Peyer's patch (tissue), 4 donors: ENCODE results near the gene MARS2.

Experiments used
- POLR2A ChIP-seq, 2 donors: fragments of 450-650 bp; IDR thresholded peaks; one replicate each; pipeline ENCODE4 v1.5.1; 2017; ENCODE audit warnings: antibody characterized with exemption in 2 of 2, mild to moderate bottlenecking in 2 of 2, moderate library complexity in 2 of 2
- TF ChIP-seq, protein P1 (sequence below), 6 experiments: fragments of 450-650 bp in 4 of 6; fragments of 200-600 bp in 2 of 6; sonication (generic) in 1 of 6; IDR thresholded peaks; one replicate each; pipeline ENCODE4 v1.5.1; 2017 to 2019; ENCODE audit warnings: antibody characterized with exemption in 6 of 6, mild to moderate bottlenecking in 3 of 6, moderate library complexity in 1 of 6

DNA sequence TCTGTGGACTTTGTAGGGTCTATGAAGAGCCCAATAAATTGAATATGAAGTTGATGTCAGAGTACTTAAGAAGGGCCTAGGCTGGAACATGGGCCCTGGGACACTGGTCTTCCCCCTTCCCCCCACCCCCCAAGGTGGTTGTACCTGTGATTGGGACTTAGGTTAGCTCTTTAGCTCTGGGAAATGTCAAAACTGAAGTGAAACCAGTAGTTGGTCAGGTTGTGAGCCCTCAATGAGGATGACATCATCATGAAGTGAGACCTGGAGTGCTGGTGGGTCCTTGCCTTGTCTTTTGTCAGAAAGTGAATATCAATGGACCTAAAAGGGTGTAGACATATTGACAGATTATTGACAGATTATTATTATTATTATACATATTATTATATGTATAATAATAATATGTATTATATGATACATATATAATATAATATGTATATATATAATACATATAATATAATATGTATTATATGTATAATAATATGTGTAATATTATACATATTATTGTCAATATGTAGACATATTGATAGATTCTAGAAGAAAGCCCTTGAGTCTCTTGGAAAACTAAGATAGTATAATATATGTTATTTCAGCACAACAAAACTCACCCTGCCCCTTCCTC is 5.4 kb downstream of the MARS2 start:
- TF ChIP-seq, protein P1, sequence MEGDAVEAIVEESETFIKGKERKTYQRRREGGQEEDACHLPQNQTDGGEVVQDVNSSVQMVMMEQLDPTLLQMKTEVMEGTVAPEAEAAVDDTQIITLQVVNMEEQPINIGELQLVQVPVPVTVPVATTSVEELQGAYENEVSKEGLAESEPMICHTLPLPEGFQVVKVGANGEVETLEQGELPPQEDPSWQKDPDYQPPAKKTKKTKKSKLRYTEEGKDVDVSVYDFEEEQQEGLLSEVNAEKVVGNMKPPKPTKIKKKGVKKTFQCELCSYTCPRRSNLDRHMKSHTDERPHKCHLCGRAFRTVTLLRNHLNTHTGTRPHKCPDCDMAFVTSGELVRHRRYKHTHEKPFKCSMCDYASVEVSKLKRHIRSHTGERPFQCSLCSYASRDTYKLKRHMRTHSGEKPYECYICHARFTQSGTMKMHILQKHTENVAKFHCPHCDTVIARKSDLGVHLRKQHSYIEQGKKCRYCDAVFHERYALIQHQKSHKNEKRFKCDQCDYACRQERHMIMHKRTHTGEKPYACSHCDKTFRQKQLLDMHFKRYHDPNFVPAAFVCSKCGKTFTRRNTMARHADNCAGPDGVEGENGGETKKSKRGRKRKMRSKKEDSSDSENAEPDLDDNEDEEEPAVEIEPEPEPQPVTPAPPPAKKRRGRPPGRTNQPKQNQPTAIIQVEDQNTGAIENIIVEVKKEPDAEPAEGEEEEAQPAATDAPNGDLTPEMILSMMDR (IDR thresholded peaks at IDR 0.05) = no peak
- no peak for TF ChIP-seq POLR2A (IDR thresholded peaks at IDR 0.05)
